Sigmoid colon (tissue), 7 donors: ENCODE data around the gene ZNF260. TPM values are rescaled to one million over a fixed set of nuclear protein-coding genes. Genes with fewer than 3 reads are reported as not detected.

Experiments used
- DNase-seq: peaks from one replicate; pipeline ENCODE4 v3.0.0-alpha.2; 2019
- H3K27ac ChIP-seq, 4 donors: fragments of 200-600 bp; sonication (generic); one replicate each; pipeline ENCODE4 v1.5.1; 2016 to 2019; ENCODE audit warnings: mild to moderate bottlenecking in 1 of 4
- H3K27me3 ChIP-seq, 3 donors: fragments of 200-600 bp; sonication (generic); one replicate each; pipeline ENCODE4 v1.5.1; 2019; ENCODE audit warnings: mild to moderate bottlenecking in 1 of 3
- H3K36me3 ChIP-seq, 4 donors: fragments of 200-600 bp; sonication (generic); one replicate each; pipeline ENCODE4 v1.5.1; 2016 to 2019
- H3K4me1 ChIP-seq, 4 donors: fragments of 200-600 bp; sonication (generic); one replicate each; pipeline ENCODE4 v1.5.1; 2017 to 2019
- H3K4me3 ChIP-seq, 4 donors: fragments of 200-600 bp; sonication (generic); one replicate each; pipeline ENCODE4 v1.5.1; 2017 to 2019; ENCODE audit warnings: mild to moderate bottlenecking in 2 of 4, moderate library complexity in 1 of 4
- H3K9me3 ChIP-seq, 4 donors: fragments of 200-600 bp in 3 of 4; sonication (generic) in 3 of 4; one replicate each; pipeline versions ENCODE4 v1.5.1 to v1.6.1; 2013 to 2019
- EP300 ChIP-seq, 4 donors: sonication (generic); formaldehyde crosslinking; IDR thresholded peaks; one replicate each; pipeline ENCODE4 v1.6.1; 2017; ENCODE audit warnings: antibody characterized with exemption in 4 of 4
- POLR2A ChIP-seq, 2 donors: fragments of 450-650 bp; IDR thresholded peaks; one replicate each; pipeline ENCODE4 v1.6.1; 2016; ENCODE audit warnings: antibody characterized with exemption in 2 of 2, mild to moderate bottlenecking in 2 of 2, moderate library complexity in 2 of 2
- POLR2AphosphoS5 ChIP-seq, 4 donors: sonication (generic); formaldehyde crosslinking; IDR thresholded peaks; one replicate each; pipeline ENCODE4 v1.6.1; 2017; ENCODE audit warnings: antibody characterized with exemption in 4 of 4
- whole genome bisulfite sequencing, 2 donors: extraction: QIAGEN DNeasy Blood & Tissue Kit; methylation state at CpG; one replicate each; pipeline ENCODE4 v1.1.7; 2013; 5-methylcytosine and 5-hydroxymethylcytosine counted together
- intact Hi-C: fragments of 100-400 bp; cut with DNase I; formaldehyde crosslinking; loops from one replicate; pipeline ENCODE4 v1.15.1; 2023
- polyA plus RNA-seq, 3 donors: library from polyadenylated mRNA; stranded (reverse); fragments of 200-250 nt; gene quantifications; one replicate each; pipeline ENCODE4 v1.2.3, GENCODE V29; 2013
- total RNA-seq, 4 donors: library from RNA; depleted of rRNA; stranded (reverse); fragments of >200 nt; gene quantifications; one replicate each; pipeline ENCODE4 v1.1.0, GENCODE V29; 2016
- TF ChIP-seq, protein P1 (sequence below), 4 experiments: fragments of 450-650 bp in 3 of 4; fragments of 200-600 bp in 1 of 4; IDR thresholded peaks; one replicate each; pipeline ENCODE4 v1.5.1; 2016 to 2019; ENCODE audit warnings: antibody characterized with exemption in 4 of 4, mild to moderate bottlenecking in 3 of 4, moderate library complexity in 2 of 4
- donor health status: healthy with polysubstance abuse.
- donor health status: Bipolar disorder and iron deficiency.
- donor health status: healthy.

The ZNF260 gene
- total RNA-seq (10 to 100 TPM in 3 of 4 donors, 1 to 10 TPM in 1; 5.7 to 11.9 (median 11.0) TPM), polyA plus RNA-seq (1 to 10 TPM; 1.8 to 3.5 (median 2.8) TPM)

- H3K27ac ChIP-seq, result peak within 1 kb of the TSS; percentile 91 to 92 (median 91)
- WGBS, 2 donors, result 0% methylated on average over 55 of the region's 55 CpGs
- TF ChIP-seq POLR2A (IDR thresholded peaks at IDR 0.05), result peak in 1 of 2 donors; percentile 33
- TF ChIP-seq EP300 (IDR thresholded peaks at IDR 0.05), result peak in 1 of 4 donors; percentile 41
- TF ChIP-seq POLR2AphosphoS5 (IDR thresholded peaks at IDR 0.05), result peak; percentile 24 to 73 (median 66)
- TF ChIP-seq, protein P1, sequence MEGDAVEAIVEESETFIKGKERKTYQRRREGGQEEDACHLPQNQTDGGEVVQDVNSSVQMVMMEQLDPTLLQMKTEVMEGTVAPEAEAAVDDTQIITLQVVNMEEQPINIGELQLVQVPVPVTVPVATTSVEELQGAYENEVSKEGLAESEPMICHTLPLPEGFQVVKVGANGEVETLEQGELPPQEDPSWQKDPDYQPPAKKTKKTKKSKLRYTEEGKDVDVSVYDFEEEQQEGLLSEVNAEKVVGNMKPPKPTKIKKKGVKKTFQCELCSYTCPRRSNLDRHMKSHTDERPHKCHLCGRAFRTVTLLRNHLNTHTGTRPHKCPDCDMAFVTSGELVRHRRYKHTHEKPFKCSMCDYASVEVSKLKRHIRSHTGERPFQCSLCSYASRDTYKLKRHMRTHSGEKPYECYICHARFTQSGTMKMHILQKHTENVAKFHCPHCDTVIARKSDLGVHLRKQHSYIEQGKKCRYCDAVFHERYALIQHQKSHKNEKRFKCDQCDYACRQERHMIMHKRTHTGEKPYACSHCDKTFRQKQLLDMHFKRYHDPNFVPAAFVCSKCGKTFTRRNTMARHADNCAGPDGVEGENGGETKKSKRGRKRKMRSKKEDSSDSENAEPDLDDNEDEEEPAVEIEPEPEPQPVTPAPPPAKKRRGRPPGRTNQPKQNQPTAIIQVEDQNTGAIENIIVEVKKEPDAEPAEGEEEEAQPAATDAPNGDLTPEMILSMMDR (IDR thresholded peaks at IDR 0.05), result no peak
- H3K4me1 ChIP-seq, result peaks cover 0 to 21% (median 18%) of the 10 kb centered on the region in 4 donors
- peaks cover 0 to 11% (median 4%) of the 10 kb centered on the region in 4 donors for H3K9me3 ChIP-seq
- no peaks in the 10 kb centered on the region for H3K27me3 ChIP-seq
- peaks cover 5 to 19% (median 11%) of the 10 kb centered on the region in 4 donors for H3K36me3 ChIP-seq
- intact Hi-C loops, result loop anchor here (1.0 to 5.0 kb wide), 5 partner anchors 39 to 159 kb away; partner anchors contain the start of genes ZFP14, ZNF461, ZNF529 and ZNF566
- peak within 1 kb of the TSS; percentile 59 to 80 (median 70) for H3K4me3 ChIP-seq
- peak; percentile 98 for DNase-seq
Measured at GRCh38 chr19:36528194-36528920, at the start of gene ZNF260. Gene ZNF260 (minus strand): TSS chr19:36528271. CDS start chr19:36515238, 13,033 bp downstream.

DNA sequence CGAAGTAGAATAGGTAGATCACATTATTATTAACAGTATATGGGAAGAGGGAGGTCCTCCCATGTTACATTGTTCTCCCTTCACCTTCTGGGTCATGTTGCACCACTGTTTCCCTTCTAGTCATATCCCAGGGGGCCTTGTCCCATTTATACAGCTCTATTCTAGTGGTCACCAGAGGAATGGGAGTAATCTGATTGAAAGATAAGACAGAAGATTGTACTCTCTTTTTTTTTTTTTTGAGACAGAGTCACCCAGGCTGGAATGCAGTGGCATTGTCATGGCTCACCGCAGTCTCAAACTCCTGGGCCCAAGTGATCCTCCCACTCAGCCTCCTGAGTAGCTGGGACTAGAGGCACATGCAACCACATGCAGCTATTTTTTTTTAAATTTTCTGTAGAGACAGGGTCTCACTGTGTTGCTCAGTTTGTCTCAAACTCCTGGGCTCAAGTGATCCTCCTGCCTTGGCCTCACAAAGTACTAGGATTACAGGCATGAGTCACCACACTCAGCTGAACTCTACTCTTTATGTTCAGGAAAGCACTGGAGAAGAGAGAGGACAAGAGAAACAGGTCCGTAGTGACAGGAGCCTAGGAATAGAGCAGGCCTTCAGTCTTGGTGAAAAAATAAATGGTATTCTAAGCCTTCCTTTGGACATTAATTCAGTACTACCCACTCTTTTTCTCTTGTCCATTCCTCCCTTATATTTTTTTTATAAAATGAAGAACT is 49.4 kb upstream of the ZNF260 start:
- peaks cover 0 to 68% (median 36%) of the 10 kb centered on the region in 4 donors for H3K36me3 ChIP-seq
- H3K27ac ChIP-seq, result no peak overlapping the region
- H3K9me3 ChIP-seq, result peaks cover 0 to 12% (median 0%) of the 10 kb centered on the region in 4 donors
- no peak overlapping the region for H3K4me3 ChIP-seq
- TF ChIP-seq POLR2AphosphoS5 (IDR thresholded peaks at IDR 0.05) (no peak), POLR2A (IDR thresholded peaks at IDR 0.05) (no peak), EP300 (IDR thresholded peaks at IDR 0.05) (no peak)
- TF ChIP-seq, protein P1 (IDR thresholded peaks at IDR 0.05), result no peak
- no peaks in the 10 kb centered on the region for H3K27me3 ChIP-seq
- WGBS, 2 donors, result 96 to 98% methylated on average over 3 of the region's 3 CpGs
- peaks cover 0 to 16% (median 12%) of the 10 kb centered on the region in 4 donors for H3K4me1 ChIP-seq
- intact Hi-C loops, result loop anchor here (10.0 kb wide), 1 partner anchor 87 kb away; the partner anchor contains the start of gene ZNF461
- no peak for DNase-seq

GRCh38 chr19:36574741-36575140 is 46.7 kb upstream of the ZNF260 start:
- no peak for DNase-seq
- Histone ChIP-seq H3K27me3 (no peaks in the 10 kb centered on the region), H3K9me3 (peaks cover 0 to 12% (median 0%) of the 10 kb centered on the region in 4 donors), H3K4me1 (peaks cover 0 to 24% (median 18%) of the 10 kb centered on the region in 4 donors), H3K36me3 (peaks cover 0 to 60% (median 18%) of the 10 kb centered on the region in 4 donors), H3K4me3 (no peak overlapping the region), H3K27ac (no peak overlapping the region)
- intact Hi-C loops, result loop anchor here (5.0 to 10.0 kb wide), 3 partner anchors 47 to 90 kb away; partner anchors contain the start of genes ZNF260, ZNF461 and ZNF566
- TF ChIP-seq POLR2A (IDR thresholded peaks at IDR 0.05) (no peak), POLR2AphosphoS5 (IDR thresholded peaks at IDR 0.05) (no peak), EP300 (IDR thresholded peaks at IDR 0.05) (no peak)
- TF ChIP-seq, protein P1 (IDR thresholded peaks at IDR 0.05), result no peak
- 75 to 77% methylated on average over 2 of the region's 2 CpGs for WGBS, 2 donors

- Histone ChIP-seq H3K4me3 (peak overlapping the region; percentile 62 to 93 (median 86)), H3K9me3 (peaks cover 0 to 14% (median 0%) of the 10 kb centered on the region in 4 donors), H3K4me1 (peaks cover 0 to 24% (median 18%) of the 10 kb centered on the region in 4 donors), H3K36me3 (peaks cover 0 to 60% (median 18%) of the 10 kb centered on the region in 4 donors), H3K27ac (peak overlapping the region; percentile 79 to 89 (median 84)), H3K27me3 (no peaks in the 10 kb centered on the region)
- 33 to 34% methylated on average over 18 of the region's 18 CpGs for WGBS, 2 donors
- no peak for TF ChIP-seq POLR2A (IDR thresholded peaks at IDR 0.05)
- TF ChIP-seq EP300 (IDR thresholded peaks at IDR 0.05), result no peak
- TF ChIP-seq POLR2AphosphoS5 (IDR thresholded peaks at IDR 0.05), result no peak
- TF ChIP-seq, protein P1 (IDR thresholded peaks at IDR 0.05), result no peak
- no peak for DNase-seq
- intact Hi-C loops, result loop anchor here (5.0 to 10.0 kb wide), 3 partner anchors 47 to 91 kb away; partner anchors contain the start of genes ZNF260, ZNF461 and ZNF566
Measured at GRCh38 chr19:36573895-36574720, 46.0 kb upstream of the ZNF260 start.
